Activated naive CD4-positive, alpha-beta T cell (primary cell): Measurements from ENCODE around the gene C10orf95.

Source experiments
- DNase-seq, 4 experiments: peaks; one replicate each; lab custom pipeline; 2025; lab: John Stamatoyannopoulos, UW

C10orf95 gene

GRCh38 chr10:102401735-102402511 lies 49.4 kb downstream of the C10orf95 start:
- no peak for DNase-seq

GRCh38 chr10:102401342-102401654 lies 50.0 kb downstream of the C10orf95 start:
- DNase-seq: no peak

- DNase-seq: no peak
These were observed 50.6 kb downstream of the C10orf95 start for GRCh38 chr10:102400598-102401341.

- no peak for DNase-seq
These were observed 51.3 kb downstream of the C10orf95 start for GRCh38 chr10:102400076-102400475.
